Coronary artery (tissue), 2 donors: Measurements from ENCODE around the gene LAYN.
A peak's percentile ranks its signal among the peaks of the same experiment; 100 is the strongest.

Source experiments
- DNase-seq: peaks from one replicate; pipeline ENCODE4 v3.0.0-alpha.2; 2017; ENCODE audit warnings: low spot score
- H3K27ac ChIP-seq, 2 donors: fragments of 200-600 bp; sonication (generic); one replicate each; pipeline ENCODE4 v1.5.1; 2016 to 2019
- H3K4me3 ChIP-seq: fragments of 200-600 bp; sonication (generic); 2 replicates; pipeline ENCODE4 v1.5.1; 2016; ENCODE audit warnings: mild to moderate bottlenecking, moderate library complexity
- CTCF ChIP-seq: fragments of 200-600 bp; sonication (generic); IDR thresholded peaks from one replicate; pipeline ENCODE4 v1.5.1; 2019; ENCODE audit warnings: antibody characterized with exemption

Gene LAYN

DNA sequence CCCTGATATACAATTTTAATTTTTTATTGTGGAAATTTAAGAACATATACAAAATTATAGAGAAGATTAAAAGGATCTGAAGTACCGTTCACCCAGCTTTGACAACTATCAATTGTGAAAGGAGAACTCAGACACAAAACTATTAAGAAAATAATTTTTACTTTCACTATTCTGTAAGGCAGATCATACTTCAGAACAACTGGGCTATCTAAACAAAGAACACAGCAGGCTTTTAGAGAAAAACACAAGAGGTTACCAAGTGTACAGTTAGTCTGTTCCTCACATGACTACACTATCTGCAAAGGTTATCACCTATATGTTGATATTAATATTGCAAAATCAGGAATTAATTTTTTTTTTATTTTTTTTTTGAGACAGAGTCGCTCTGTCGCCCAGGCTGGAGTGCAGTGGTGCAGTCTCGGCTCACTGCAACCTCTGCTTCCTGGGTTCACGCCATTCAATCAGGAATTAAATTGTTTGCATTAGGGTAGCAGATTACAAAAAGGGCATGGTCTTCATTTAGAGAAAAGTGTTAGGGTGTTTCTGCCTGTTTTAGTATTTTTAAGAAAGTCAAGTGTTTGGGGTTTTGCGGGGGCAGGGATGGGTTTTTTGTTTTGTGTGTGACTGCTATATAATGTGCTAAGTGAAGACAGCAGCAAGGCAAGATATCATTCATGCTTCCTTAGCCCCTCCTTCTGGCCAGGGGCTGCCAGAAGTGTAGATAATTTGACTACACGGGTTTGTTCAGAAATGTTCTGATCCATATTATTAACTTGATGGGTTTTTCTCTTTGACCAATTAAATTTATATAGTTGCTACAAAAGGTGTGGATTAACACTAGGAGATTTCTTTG lies 34.1 kb downstream of the LAYN start:
- peak overlapping the region; percentile 27 to 70 for H3K27ac ChIP-seq
- peak overlapping the region; percentile 43 for H3K4me3 ChIP-seq
- TF ChIP-seq CTCF: no peak
- DNase-seq: no peak

DNA sequence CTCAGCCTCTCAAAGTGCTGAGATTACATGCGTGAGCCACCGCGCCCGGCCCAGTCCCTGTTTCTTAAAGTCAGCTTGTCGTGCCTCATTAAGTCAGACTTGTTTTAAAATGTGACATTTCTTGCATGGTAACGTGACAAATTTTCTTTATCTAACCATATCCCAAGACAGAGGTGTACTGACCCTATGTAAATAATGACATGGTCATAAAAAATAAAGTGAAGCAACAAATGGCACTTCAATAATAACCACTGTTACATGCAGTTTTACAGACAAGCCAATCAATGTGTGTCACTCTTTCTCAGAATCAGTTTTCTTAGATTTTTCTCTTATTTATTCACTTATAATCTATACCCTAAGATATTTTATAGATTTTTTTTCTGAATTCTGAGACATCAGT lies 35.2 kb downstream of the LAYN start:
- Histone ChIP-seq H3K4me3 (no peak overlapping the region), H3K27ac (no peak overlapping the region)
- TF ChIP-seq CTCF: no peak
- DNase-seq: no peak

DNA sequence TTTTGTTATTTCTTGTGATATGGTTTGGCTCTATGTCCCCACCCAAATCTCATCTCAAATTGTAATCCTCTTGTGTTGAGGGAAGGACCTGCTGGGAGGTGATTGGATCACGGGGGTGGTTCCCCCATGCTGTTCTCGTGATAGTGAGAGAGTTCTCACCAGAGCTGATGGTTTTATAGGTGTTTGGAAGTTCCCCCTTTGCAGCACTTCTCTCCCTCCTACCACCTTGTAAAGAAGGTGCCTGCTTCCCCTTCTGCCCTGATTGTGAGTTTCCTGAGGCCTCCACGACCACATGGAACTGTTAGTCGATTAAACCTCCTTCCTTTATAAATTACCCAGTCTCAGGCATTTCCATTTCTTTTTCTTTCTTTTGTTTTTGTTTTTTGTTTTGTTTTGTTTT lies 37.3 kb downstream of the LAYN start:
- no peak for DNase-seq
- no peak for TF ChIP-seq CTCF

DNA sequence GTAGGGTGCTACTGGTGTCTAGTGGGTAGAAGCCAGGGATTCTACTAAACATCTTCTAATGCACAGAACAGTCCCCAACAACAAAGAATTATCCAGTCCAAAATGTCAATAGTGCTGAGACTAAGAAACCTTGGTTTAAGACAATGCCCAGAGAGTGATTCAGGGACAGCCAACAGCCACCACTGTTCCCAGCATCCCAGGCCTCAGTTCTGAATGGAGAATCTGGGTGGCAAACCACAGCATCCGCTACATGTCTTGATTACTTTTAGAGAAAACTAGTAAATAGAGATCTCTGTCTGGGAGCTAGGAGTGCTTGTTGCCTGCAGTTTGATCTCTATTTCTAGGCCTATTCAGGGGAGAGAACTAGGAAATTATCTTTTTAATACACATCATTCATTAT lies 40.8 kb downstream of the LAYN start:
- Histone ChIP-seq H3K27ac (no peak overlapping the region), H3K4me3 (no peak overlapping the region)
- DNase-seq: no peak
- no peak for TF ChIP-seq CTCF

More for the DNA sequence above, 37.3 kb downstream of the LAYN start:
- Histone ChIP-seq H3K27ac (no peak overlapping the region), H3K4me3 (no peak overlapping the region)

- DNase-seq: no peak
- no peak for TF ChIP-seq CTCF
- no peak overlapping the region for H3K4me3 ChIP-seq
- H3K27ac ChIP-seq: no peak overlapping the region
Measured at GRCh38 chr11:111582163-111582562, 41.6 kb downstream of the LAYN start.

GRCh38 chr11:111582881-111583280 lies 42.4 kb downstream of the LAYN start:
- TF ChIP-seq CTCF: no peak
- H3K27ac ChIP-seq: no peak overlapping the region

DNA sequence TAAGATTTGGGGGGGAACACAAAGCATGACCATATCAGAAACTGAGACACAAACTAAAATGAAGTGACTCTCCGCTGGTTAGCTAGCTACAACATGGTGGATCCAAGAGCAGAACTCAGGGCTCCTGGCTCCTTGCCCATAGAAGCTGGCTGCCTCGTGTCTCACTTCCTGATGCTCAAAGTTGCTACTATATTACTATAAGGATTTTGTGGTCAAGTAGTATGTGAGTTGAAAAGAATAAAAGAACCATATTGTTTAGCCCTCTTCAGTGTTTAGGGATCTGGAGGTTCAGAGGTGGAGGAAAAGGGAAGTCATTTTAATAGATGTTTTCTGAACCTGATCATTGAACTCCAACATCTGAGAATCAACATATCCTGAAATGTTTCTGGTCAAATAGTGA lies 44.9 kb downstream of the LAYN start:
- DNase-seq: no peak
- Histone ChIP-seq H3K27ac (no peak overlapping the region), H3K4me3 (no peak overlapping the region)
- no peak for TF ChIP-seq CTCF

More at GRCh38 chr11:111582881-111583280, 42.4 kb downstream of the LAYN start:
- no peak overlapping the region for H3K4me3 ChIP-seq
- no peak for DNase-seq
